ENCODE measurements around the gene IGFLR1.
A peak's percentile ranks its signal among the peaks of the same experiment; 100 is the strongest.
"Not testable (repeated sequence)": the region's sequence is repeated elsewhere in the genome, so short reads cannot be mapped to it uniquely, and the experiment has no call there.

IGFLR1 gene

GRCh38 chr19:35704218-35704617 lies 38.0 kb downstream of the IGFLR1 start, which contains the start of gene ZBTB32:
ZBTB32 (plus strand) TSS chr19:35704558; CDS start chr19:35714627, 10,069 bp downstream.
- no peak for DNase-seq

- no peak for DNase-seq
Observed at GRCh38 chr19:35703343-35703742, 38.9 kb downstream of the IGFLR1 start.

DNA sequence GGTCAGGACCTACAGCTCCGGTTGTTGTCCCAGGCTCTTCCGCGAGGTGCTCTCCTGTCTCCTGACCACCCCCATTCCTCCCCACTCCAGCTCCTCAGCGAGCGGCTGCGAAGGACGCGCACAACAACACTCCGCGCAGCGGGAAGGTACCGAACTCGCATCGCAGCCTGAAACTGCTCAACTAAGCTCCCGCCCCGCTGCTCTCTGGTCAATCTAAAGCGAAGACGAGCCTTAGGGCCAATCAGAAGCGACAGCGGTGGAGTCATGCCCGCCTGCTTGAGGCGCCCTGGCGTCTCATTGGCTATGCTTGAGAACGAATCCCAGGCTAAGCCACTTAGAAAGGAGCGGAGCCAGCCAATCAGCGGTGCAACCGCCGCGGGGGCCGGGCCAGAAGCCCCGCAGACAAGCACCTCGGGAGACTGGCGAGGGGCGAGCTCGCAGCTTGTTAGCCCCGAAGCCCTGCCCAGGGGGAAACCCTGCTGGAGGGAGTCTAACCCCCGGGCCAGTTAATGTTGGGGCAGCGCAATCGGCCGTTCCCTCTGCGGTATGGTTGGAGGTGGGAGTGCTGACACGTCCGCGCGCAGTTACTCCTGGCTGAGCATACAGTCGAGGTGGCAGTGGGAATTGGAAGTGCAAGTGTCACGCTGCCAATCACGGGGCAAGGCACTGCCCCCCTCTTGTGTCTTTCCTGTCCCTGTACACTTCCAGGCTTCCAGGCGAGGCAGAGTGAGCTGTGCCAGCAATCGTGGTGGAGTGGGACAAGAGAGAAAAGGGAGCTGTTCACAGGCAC lies 39.8 kb downstream of the IGFLR1 start:
- peak; percentile 90 for DNase-seq

DNA sequence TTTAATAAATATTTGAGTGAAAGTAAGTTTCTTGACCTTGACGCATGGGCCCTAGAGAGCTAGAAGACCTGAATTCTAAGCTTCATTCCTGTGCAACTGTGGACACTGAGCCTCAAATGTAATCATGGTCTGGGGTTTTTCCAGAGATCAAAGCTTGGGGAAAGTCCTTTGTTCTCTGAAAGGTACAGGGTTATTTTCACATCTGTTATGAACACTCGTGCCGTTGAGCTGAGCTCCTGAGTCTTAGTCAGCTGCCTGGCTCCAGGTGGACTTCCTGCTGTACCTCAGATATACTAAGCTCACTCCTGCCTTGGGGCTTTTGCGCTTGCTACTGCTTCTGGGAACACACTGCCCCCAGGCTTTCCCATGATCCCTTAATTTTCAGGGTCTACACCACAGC lies 45.4 kb downstream of the IGFLR1 start:
- no peak for DNase-seq

DNA sequence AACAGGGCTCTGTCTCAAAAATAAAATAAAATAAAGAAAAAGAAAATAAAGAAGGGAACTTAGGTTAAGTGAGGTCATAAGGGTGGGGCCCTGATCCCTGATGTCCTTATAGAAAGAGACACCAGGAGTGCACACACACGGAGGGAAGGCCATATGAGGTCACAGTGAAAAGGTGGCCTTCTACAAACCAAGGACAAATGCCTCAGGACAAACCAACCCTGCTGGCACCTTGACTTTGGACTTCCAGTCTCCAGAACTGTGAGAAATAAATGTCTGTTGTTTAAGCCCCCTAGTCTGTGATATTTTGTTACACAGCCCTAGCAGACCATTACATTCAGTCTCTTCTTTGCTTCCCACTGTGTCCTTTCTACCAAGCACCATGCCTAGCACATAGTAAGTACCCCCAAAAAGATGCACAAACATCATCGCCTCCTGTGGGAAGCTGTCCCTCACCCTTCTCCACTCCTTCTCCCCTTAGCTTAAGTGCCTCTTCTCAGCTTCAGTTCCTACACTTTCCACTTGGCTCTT lies 46.3 kb downstream of the IGFLR1 start:
- no peak for DNase-seq

- peak; percentile 71 for DNase-seq
Observed at GRCh38 chr19:35693835-35694599, 48.2 kb downstream of the IGFLR1 start.

GRCh38 chr19:35693422-35693821 lies 48.8 kb downstream of the IGFLR1 start:
- no peak for DNase-seq

GRCh38 chr19:35692010-35692409 lies 50.2 kb downstream of the IGFLR1 start:
- no peak for DNase-seq

DNA sequence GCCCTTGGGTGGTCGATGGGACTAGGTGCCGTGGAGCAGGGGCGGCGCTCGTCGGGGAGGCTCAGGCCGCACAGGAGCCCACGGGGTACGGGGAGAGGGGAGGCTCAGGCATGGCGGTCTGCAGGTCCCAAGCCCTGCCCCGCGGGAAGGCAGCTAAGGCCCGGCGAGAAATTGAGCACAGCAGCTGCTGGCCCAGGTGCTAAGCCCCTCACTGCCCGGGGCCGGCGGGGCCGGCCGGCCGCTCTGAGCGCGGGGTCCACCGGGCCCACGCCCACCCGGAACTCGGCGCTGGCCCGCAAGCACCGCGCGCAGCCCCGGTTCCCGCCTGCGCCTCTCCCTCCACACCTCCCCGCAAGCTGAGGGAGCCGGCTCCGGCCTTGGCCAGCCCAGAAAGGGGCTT lies 51.1 kb downstream of the IGFLR1 start:
- DNase-seq: not testable (repeated sequence)

DNA sequence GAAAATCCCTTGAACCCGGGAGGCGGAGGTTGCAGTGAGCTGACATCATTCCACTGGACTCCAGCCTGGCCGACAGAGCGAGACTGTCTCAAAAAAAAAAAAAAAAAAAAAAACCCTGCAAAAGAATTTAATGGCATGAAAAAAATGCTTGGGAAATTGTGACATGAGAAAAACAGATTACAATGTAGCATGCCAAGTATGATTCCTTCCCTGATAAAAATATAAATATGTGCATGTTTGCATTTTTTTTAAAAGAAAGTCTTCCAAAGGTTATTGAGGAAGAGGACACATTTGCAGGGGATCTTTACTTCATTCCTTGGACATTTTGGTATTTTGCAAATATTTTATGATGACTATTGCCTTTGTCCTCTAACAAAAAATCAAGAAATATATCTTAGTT lies 52.4 kb downstream of the IGFLR1 start:
- DNase-seq: no peak
